ENCODE measurements around the gene PID1.
"Not testable (repeated sequence)": the region's sequence is repeated elsewhere in the genome, so short reads cannot be mapped to it uniquely, and the experiment has no call there.

Gene PID1

GRCh38 chr2:229083606-229084340 lies 187.3 kb downstream of the PID1 start:
- TF ChIP-seq CTCF (conservative IDR thresholded peaks at IDR 0.05; ENCODE audit: low read depth, low read length), result no peak
- no peak overlapping the region for H3K4me2 ChIP-seq
- H3K4me3 ChIP-seq (IDR thresholded peaks at IDR 0.05; ENCODE audit: insufficient read depth, low read depth, low read length), result no peak overlapping the region
- H4K20me1 ChIP-seq (ENCODE audit: insufficient read depth), result no peaks in the 10 kb centered on the region
- H3K27me3 ChIP-seq (ENCODE audit: insufficient read depth, low read depth), result no peaks in the 10 kb centered on the region
- H3K36me3 ChIP-seq (ENCODE audit: insufficient read depth), result no peaks in the 10 kb centered on the region
- H3K9ac ChIP-seq, result no peak overlapping the region
- no peak overlapping the region for H2AFZ ChIP-seq (ENCODE audit: low read depth)
- H3K27ac ChIP-seq, result no peak overlapping the region
- peaks cover 4% of the 10 kb centered on the region for H3K4me1 ChIP-seq (ENCODE audit: low read depth, poor library complexity, severe bottlenecking)
- no peaks in the 10 kb centered on the region for H3K79me2 ChIP-seq (ENCODE audit: insufficient read depth, low read depth)

DNA sequence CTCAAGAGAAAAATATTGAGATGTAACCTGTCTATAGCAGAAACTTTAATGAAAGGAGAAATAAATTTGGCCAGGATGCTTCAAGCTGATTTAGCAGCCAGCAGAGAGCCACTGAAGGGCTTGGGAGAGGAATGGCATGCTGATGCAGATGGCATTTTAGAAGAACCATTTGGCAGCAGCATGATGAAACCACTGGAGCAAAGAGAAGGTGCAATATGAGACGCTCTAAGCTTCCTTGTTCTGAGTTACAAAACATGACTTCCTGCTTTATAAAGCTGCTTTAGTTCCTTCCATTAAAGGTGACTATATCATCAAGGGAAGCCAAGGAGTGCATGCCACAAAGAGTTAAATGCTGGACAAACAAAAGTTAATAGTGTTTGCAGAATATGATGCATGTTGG lies 189.7 kb downstream of the PID1 start:
- Histone ChIP-seq H3K4me3 (IDR thresholded peaks at IDR 0.05; ENCODE audit: insufficient read depth, low read depth, low read length) (no peak overlapping the region), H3K36me3 (ENCODE audit: insufficient read depth) (no peaks in the 10 kb centered on the region), H2AFZ (ENCODE audit: low read depth) (no peak overlapping the region), H3K27me3 (ENCODE audit: insufficient read depth, low read depth) (no peaks in the 10 kb centered on the region), H4K20me1 (ENCODE audit: insufficient read depth) (no peaks in the 10 kb centered on the region), H3K27ac (no peak overlapping the region), H3K9ac (no peak overlapping the region), H3K79me2 (ENCODE audit: insufficient read depth, low read depth) (no peaks in the 10 kb centered on the region), H3K4me1 (ENCODE audit: low read depth, poor library complexity, severe bottlenecking) (no peaks in the 10 kb centered on the region), H3K4me2 (no peak overlapping the region)
- no peak for TF ChIP-seq CTCF (conservative IDR thresholded peaks at IDR 0.05; ENCODE audit: low read depth, low read length)

DNA sequence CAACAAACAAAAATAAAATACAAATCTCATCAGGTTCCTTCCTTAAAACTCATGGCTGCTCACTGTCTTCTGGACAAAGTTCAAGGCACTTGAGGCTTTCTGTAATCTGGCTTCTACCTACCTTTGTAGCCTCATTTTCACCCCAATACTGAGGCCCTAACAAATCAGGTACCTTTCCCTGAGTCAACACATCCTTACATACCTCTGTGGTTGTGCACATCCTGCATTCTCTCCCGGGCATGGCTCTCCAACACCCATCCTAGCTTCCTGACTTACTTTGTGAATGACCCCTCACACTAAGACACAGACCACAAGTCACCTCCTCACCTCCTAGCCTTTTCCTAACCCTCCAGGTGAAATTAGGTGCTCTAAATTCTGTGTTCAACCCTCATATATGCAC lies 190.9 kb downstream of the PID1 start:
- Histone ChIP-seq H3K27me3 (ENCODE audit: insufficient read depth, low read depth) (no peaks in the 10 kb centered on the region), H3K79me2 (ENCODE audit: insufficient read depth, low read depth) (no peaks in the 10 kb centered on the region), H3K27ac (no peak overlapping the region), H3K9ac (no peak overlapping the region), H2AFZ (ENCODE audit: low read depth) (no peak overlapping the region), H3K36me3 (ENCODE audit: insufficient read depth) (no peaks in the 10 kb centered on the region), H3K4me1 (ENCODE audit: low read depth, poor library complexity, severe bottlenecking) (no peaks in the 10 kb centered on the region), H3K4me3 (IDR thresholded peaks at IDR 0.05; ENCODE audit: insufficient read depth, low read depth, low read length) (no peak overlapping the region), H3K4me2 (no peak overlapping the region), H4K20me1 (ENCODE audit: insufficient read depth) (no peaks in the 10 kb centered on the region)
- no peak for TF ChIP-seq CTCF (conservative IDR thresholded peaks at IDR 0.05; ENCODE audit: low read depth, low read length)

DNA sequence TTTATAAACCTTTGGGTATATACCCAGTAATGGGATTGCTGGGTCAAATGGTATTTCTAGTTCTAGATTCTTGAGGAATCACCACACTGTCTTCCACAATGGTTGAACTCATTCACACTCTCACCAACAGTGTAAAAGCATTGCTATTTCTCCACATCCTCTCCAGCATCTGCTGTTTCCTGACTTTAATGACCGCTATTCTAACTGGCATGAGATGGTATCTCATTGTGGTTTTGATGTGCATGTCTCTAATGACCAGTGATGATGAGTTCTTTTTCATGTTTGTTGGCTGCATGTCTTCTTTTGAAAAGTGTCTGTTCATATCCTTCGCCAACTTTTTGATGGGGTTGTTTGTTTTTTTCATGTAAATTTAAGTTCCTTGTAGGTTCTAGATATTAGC lies 194.2 kb downstream of the PID1 start:
- not testable (repeated sequence) for H3K4me2 ChIP-seq; H3K9ac ChIP-seq; H3K27ac ChIP-seq; H2AFZ ChIP-seq (ENCODE audit: low read depth); H3K27me3 ChIP-seq (ENCODE audit: insufficient read depth, low read depth); H3K36me3 ChIP-seq (ENCODE audit: insufficient read depth); H3K79me2 ChIP-seq (ENCODE audit: insufficient read depth, low read depth); H4K20me1 ChIP-seq (ENCODE audit: insufficient read depth); H3K4me1 ChIP-seq (ENCODE audit: low read depth, poor library complexity, severe bottlenecking); H3K4me3 ChIP-seq (IDR thresholded peaks at IDR 0.05; ENCODE audit: insufficient read depth, low read depth, low read length)

- H2AFZ ChIP-seq (ENCODE audit: low read depth), result no peak overlapping the region
- no peak overlapping the region for H3K4me3 ChIP-seq (IDR thresholded peaks at IDR 0.05; ENCODE audit: insufficient read depth, low read depth, low read length)
- no peaks in the 10 kb centered on the region for H3K4me1 ChIP-seq (ENCODE audit: low read depth, poor library complexity, severe bottlenecking)
- H3K36me3 ChIP-seq (ENCODE audit: insufficient read depth), result no peaks in the 10 kb centered on the region
- H3K9ac ChIP-seq, result no peak overlapping the region
- H4K20me1 ChIP-seq (ENCODE audit: insufficient read depth), result no peaks in the 10 kb centered on the region
- H3K79me2 ChIP-seq (ENCODE audit: insufficient read depth, low read depth), result no peaks in the 10 kb centered on the region
- no peak for TF ChIP-seq CTCF (conservative IDR thresholded peaks at IDR 0.05; ENCODE audit: low read depth, low read length)
- no peak overlapping the region for H3K27ac ChIP-seq
- no peak overlapping the region for H3K4me2 ChIP-seq
- H3K27me3 ChIP-seq (ENCODE audit: insufficient read depth, low read depth), result no peaks in the 10 kb centered on the region
Measured at GRCh38 chr2:229073935-229074334, 197.2 kb downstream of the PID1 start.
